OCI-LY7 (cell line): Measurements from ENCODE around the gene PSAPL1. TPM values are rescaled to one million over a fixed set of nuclear protein-coding genes. Genes with fewer than 3 reads are reported as not detected.

ENCODE experiments used
- BruUV-seq: library from RNA; stranded (reverse); fragments of 400-500 nt; replicated peaks from 2 replicates; lab custom pipeline; 2021; lab: Mats Ljungman, UMichigan
- CTCF ChIA-PET: fragments of 300-600 bp; sonication (Branson Sonifier 250); formaldehyde crosslinking; loops from one replicate; lab custom pipeline; 2022; ENCODE audit warnings: antibody characterized with exemption; ENCODE audit not compliant: unreplicated experiment; lab: Charles Lee
- POLR2A ChIA-PET: fragments of 300-600 bp; sonication (Branson Sonifier 250); formaldehyde crosslinking; loops from one replicate; lab custom pipeline; 2022; ENCODE audit warnings: antibody characterized with exemption; lab: Charles Lee
- DNase-seq: peaks from one replicate; pipeline ENCODE4 v3.0.0-alpha.2; 2015; ENCODE audit warnings: low spot score
- H2AFZ ChIP-seq: fragments of 200-600 bp; sonication (generic), shearing (Covaris generic); 2 replicates; pipeline ENCODE4 v1.6.1; 2014; ENCODE audit warnings: mild to moderate bottlenecking, antibody characterized with exemption, low read length, moderate library complexity
- H3K27ac ChIP-seq: fragments of 200-600 bp; sonication (generic); 2 replicates; pipeline ENCODE4 v1.5.1; 2014; ENCODE audit warnings: mixed run types, low read depth, mild to moderate bottlenecking, moderate library complexity, low read length, inconsistent platforms; ENCODE audit not compliant: poor library complexity, severe bottlenecking
- H3K36me3 ChIP-seq: fragments of 200-600 bp; sonication (generic); 2 replicates; pipeline ENCODE4 v1.6.1; 2014; ENCODE audit warnings: mild to moderate bottlenecking, antibody characterized with exemption, low read length, moderate library complexity, mixed read lengths; ENCODE audit not compliant: insufficient read depth
- H3K4me1 ChIP-seq: fragments of 200-600 bp; sonication (generic); 2 replicates; pipeline ENCODE4 v1.5.1; 2014; ENCODE audit warnings: mild to moderate bottlenecking, low read length; ENCODE audit not compliant: insufficient read depth, poor library complexity, severe bottlenecking
- H3K4me2 ChIP-seq: fragments of 200-600 bp; sonication (generic); 2 replicates; pipeline ENCODE4 v1.6.1; 2014; ENCODE audit warnings: mild to moderate bottlenecking, low read length
- H3K4me3 ChIP-seq: fragments of 200-600 bp; sonication (generic); 2 replicates; pipeline ENCODE4 v1.5.1; 2014; ENCODE audit warnings: mild to moderate bottlenecking, low read depth, low read length; ENCODE audit not compliant: poor library complexity, severe bottlenecking
- H3K79me2 ChIP-seq: fragments of 200-600 bp; sonication (generic); 2 replicates; pipeline ENCODE4 v1.6.1; 2016; ENCODE audit warnings: low read depth, mild to moderate bottlenecking, low read length, moderate library complexity, mixed read lengths; ENCODE audit not compliant: insufficient read depth
- H3K9me2 ChIP-seq: fragments of 200-600 bp; sonication (generic); 2 replicates; pipeline ENCODE4 v1.6.1; 2016; ENCODE audit warnings: mild to moderate bottlenecking, low read length, mixed read lengths; ENCODE audit not compliant: insufficient read depth
- H3K9me3 ChIP-seq: fragments of 200-600 bp; sonication (generic); 2 replicates; pipeline ENCODE4 v1.6.1; 2014; ENCODE audit warnings: mild to moderate bottlenecking, mixed run types, low read length, mixed read lengths
- H4K20me1 ChIP-seq: fragments of 200-600 bp; sonication (generic); 2 replicates; pipeline ENCODE4 v1.6.1; 2014; ENCODE audit warnings: mild to moderate bottlenecking, antibody characterized with exemption, low read length, moderate library complexity, mixed read lengths; ENCODE audit not compliant: insufficient read depth
- EZH2phosphoT487 ChIP-seq: fragments of 200-600 bp; sonication (generic); IDR thresholded peaks from 2 replicates; pipeline ENCODE4 v1.6.1; 2018; ENCODE audit warnings: low read depth, borderline replicate concordance, mild to moderate bottlenecking, mixed run types, antibody characterized with exemption, low read length, moderate library complexity, mixed read lengths
- intact Hi-C: fragments of 100-400 bp; cut with micrococcal nuclease; formaldehyde crosslinking; loops from one replicate; pipeline ENCODE4 v1.10.0; 2022; ENCODE audit not compliant: unreplicated experiment
- total RNA-seq, 2 experiments: library from RNA; depleted of rRNA in 1 of 2; stranded (reverse); fragments of >200 nt in 1 of 2; shearing (Covaris generic) in 1 of 2; gene quantifications; 2 replicates each; pipeline ENCODE4 v1.2.3, GENCODE V29; 2014 to 2022
- TF ChIP-seq, protein P1 (sequence below): fragments of 200-600 bp; sonication (generic); conservative IDR thresholded peaks from 2 replicates; pipeline ENCODE4 v1.5.1; 2014; ENCODE audit warnings: mild to moderate bottlenecking, antibody characterized with exemption, low read length, moderate library complexity, mixed read lengths

PSAPL1 gene
- total RNA-seq, 2 experiments from 2014 or later, result not detected

DNA sequence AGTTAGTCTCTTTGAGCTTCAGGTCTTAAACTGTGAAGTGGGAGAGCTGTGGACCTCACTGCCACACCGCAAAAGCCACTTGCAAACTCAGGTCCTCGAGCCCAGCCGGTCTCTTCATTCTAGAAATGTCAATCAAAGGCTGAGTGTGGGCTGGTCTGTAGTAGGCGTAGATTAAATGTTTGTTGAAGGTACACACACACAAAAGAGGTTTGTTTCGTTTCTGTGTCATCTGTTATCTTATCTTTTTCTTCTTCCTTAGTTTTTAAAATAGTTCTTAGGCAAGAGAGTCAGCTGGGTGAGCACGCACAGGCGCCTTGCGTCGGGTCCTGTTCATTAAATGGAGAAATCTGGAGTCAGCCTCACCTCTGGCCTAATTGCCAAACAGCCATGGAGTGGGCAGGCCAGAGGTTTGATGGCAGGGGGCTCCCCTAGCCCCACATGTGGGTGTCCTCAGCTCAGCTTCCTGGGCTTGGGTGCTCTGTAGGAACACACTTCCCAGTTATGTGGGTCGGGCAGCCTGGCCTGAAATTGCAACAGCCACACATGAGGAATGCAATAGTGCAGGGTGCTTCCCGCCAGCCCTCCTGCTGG is 836 bp upstream of the PSAPL1 start:
- no peaks in the 10 kb centered on the region for H3K4me1 ChIP-seq
- no peaks in the 10 kb centered on the region for H3K9me2 ChIP-seq
- H3K4me3 ChIP-seq, result no peak overlapping the region
- no peaks in the 10 kb centered on the region for H3K36me3 ChIP-seq
- TF ChIP-seq, protein P1, sequence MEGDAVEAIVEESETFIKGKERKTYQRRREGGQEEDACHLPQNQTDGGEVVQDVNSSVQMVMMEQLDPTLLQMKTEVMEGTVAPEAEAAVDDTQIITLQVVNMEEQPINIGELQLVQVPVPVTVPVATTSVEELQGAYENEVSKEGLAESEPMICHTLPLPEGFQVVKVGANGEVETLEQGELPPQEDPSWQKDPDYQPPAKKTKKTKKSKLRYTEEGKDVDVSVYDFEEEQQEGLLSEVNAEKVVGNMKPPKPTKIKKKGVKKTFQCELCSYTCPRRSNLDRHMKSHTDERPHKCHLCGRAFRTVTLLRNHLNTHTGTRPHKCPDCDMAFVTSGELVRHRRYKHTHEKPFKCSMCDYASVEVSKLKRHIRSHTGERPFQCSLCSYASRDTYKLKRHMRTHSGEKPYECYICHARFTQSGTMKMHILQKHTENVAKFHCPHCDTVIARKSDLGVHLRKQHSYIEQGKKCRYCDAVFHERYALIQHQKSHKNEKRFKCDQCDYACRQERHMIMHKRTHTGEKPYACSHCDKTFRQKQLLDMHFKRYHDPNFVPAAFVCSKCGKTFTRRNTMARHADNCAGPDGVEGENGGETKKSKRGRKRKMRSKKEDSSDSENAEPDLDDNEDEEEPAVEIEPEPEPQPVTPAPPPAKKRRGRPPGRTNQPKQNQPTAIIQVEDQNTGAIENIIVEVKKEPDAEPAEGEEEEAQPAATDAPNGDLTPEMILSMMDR, result no peak
- TF ChIP-seq EZH2phosphoT487, result no peak
- no peaks in the 10 kb centered on the region for H4K20me1 ChIP-seq
- ChIA-PET CTCF (no interaction called here), POLR2A (no interaction called here)
- no peak overlapping the region for H3K27ac ChIP-seq
- no TSS peak for BruUV-seq
- no peaks in the 10 kb centered on the region for H3K79me2 ChIP-seq
- no peak overlapping the region for H2AFZ ChIP-seq
- no peak overlapping the region for H3K4me2 ChIP-seq
- DNase-seq, result no peak
- intact Hi-C loops, result no loop called here
- no peaks in the 10 kb centered on the region for H3K9me3 ChIP-seq

DNA sequence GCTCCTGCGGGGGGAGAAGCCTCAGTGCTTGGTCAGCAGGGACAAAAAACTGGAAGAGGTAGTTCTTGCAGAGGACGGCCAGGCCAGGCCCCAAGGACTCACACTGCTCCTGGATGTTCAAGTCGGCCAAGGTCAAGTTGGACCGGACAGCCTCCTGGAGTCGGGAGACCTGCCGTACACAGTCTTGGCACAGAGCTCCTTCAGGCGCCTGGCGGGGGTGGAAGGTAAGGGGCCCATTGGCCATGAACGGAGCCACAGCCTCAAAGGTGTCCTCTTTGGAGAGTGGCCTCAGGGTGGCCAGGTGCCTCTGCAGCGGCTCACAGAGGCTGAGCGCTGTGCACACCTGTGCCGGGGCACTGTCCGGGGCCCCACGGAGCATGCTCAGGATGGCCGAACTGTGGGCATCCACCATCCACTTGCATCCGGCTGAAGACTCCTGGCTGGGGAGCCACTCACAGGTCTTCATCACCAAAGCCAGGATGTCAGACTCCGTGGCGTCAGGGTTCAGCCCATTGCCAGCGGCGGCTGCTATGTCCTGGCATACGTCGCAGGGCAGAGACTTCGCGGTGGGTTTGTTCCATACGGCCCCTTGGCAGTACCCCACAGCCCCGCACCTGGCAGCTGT is 477 bp downstream of the PSAPL1 start:
- ChIA-PET POLR2A (no interaction called here), CTCF (no interaction called here)
- Histone ChIP-seq H3K36me3 (no peaks in the 10 kb centered on the region), H3K4me2 (no peak overlapping the region), H3K4me3 (no peak overlapping the region), H2AFZ (no peak overlapping the region), H3K79me2 (no peaks in the 10 kb centered on the region), H3K9me2 (no peaks in the 10 kb centered on the region), H3K9me3 (no peaks in the 10 kb centered on the region), H3K27ac (no peak overlapping the region), H4K20me1 (no peaks in the 10 kb centered on the region), H3K4me1 (no peaks in the 10 kb centered on the region)
- no TSS peak for BruUV-seq
- intact Hi-C loops, result no loop called here
- TF ChIP-seq, protein P1, result no peak
- TF ChIP-seq EZH2phosphoT487, result no peak
- no peak for DNase-seq
